ENCODE results near the gene FAM193B.

- TF ChIP-seq, protein P1, sequence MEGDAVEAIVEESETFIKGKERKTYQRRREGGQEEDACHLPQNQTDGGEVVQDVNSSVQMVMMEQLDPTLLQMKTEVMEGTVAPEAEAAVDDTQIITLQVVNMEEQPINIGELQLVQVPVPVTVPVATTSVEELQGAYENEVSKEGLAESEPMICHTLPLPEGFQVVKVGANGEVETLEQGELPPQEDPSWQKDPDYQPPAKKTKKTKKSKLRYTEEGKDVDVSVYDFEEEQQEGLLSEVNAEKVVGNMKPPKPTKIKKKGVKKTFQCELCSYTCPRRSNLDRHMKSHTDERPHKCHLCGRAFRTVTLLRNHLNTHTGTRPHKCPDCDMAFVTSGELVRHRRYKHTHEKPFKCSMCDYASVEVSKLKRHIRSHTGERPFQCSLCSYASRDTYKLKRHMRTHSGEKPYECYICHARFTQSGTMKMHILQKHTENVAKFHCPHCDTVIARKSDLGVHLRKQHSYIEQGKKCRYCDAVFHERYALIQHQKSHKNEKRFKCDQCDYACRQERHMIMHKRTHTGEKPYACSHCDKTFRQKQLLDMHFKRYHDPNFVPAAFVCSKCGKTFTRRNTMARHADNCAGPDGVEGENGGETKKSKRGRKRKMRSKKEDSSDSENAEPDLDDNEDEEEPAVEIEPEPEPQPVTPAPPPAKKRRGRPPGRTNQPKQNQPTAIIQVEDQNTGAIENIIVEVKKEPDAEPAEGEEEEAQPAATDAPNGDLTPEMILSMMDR (IDR thresholded peaks at IDR 0.05), result no peak
- no peak for TF ChIP-seq POLR2A (IDR thresholded peaks at IDR 0.05)
These were observed 34.1 kb downstream of the FAM193B start for GRCh38 chr5:177520271-177520670.

Data from uterus (tissue), 2 donors.